Middle frontal gyrus (tissue), 1 donor: ENCODE data around the gene PCDH18.

ENCODE experiments used
- DNase-seq: peaks from one replicate; pipeline ENCODE4 v3.0.0-alpha.2; 2015; ENCODE audit warnings: low spot score; ENCODE audit errors: extremely low spot score

Gene PCDH18

GRCh38 chr4:137471895-137472294 is 60.4 kb downstream of the PCDH18 start:
- no peak for DNase-seq

GRCh38 chr4:137471461-137471860 is 60.8 kb downstream of the PCDH18 start:
- no peak for DNase-seq

GRCh38 chr4:137470806-137471205 is 61.5 kb downstream of the PCDH18 start:
- no peak for DNase-seq
